ENCODE results near the gene TCTN2.

DNA sequence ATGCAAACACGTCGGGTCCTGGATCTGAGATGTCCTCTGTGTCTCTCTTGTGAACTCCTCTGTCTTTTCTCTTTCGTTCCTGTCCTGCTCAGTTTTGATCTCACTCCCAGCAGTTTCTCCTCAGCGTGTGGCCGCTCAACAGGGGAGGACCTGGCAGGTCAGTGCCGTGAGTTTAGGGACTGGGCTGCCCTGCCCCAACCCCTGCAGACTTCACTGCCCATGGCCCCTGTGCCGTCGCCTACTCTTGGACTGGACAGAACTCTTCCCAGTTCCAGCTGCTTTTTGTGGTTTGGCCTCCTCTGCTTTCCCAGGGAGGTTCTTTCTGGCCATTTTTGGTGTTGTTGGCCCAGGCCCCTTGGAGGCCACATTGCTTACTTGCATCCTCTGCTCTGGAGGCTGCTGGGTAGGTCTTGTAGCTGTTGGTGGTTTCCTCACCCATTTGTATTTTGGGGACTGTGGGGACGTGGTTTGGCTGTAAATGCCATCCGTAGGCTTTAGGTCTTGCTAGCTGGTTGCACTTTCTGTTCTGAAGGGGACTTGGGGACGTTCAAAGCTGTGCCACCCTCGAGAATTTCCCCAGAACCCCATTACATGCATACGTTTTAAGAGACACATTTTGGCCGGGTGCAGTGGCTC is 71.1 kb downstream of the TCTN2 start:
- TF ChIP-seq, protein P1, sequence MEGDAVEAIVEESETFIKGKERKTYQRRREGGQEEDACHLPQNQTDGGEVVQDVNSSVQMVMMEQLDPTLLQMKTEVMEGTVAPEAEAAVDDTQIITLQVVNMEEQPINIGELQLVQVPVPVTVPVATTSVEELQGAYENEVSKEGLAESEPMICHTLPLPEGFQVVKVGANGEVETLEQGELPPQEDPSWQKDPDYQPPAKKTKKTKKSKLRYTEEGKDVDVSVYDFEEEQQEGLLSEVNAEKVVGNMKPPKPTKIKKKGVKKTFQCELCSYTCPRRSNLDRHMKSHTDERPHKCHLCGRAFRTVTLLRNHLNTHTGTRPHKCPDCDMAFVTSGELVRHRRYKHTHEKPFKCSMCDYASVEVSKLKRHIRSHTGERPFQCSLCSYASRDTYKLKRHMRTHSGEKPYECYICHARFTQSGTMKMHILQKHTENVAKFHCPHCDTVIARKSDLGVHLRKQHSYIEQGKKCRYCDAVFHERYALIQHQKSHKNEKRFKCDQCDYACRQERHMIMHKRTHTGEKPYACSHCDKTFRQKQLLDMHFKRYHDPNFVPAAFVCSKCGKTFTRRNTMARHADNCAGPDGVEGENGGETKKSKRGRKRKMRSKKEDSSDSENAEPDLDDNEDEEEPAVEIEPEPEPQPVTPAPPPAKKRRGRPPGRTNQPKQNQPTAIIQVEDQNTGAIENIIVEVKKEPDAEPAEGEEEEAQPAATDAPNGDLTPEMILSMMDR (conservative IDR thresholded peaks at IDR 0.05 in 1 of 2, IDR thresholded peaks at IDR 0.05 in 1 of 2; ENCODE audit: low read depth in 1 of 2, low read length in 2 of 2), result no peak
- TF ChIP-seq EZH2 (IDR thresholded peaks at IDR 0.05; ENCODE audit: low read length, missing control alignments), result no peak

Measured in fibroblast of lung (primary cell).